Measurements from ENCODE around the gene KCNQ2.
A peak's percentile ranks its signal among the peaks of the same experiment; 100 is the strongest.

The KCNQ2 gene
- long read RNA-seq = 0 reads

GRCh38 chr20:63471981-63472831 is at the start of gene KCNQ2:
TSS of gene KCNQ2 (minus strand) at chr20:63472655. CDS start at chr20:63472463, 192 bp downstream.
- Histone ChIP-seq H3K4me3 (replicated peaks; ENCODE audit: insufficient read depth, low read length) (no peak within 1 kb of the TSS), H3K27me3 (ENCODE audit: insufficient read depth, poor library complexity, severe bottlenecking) (peaks cover 65% of the 10 kb centered on the region), H3K27ac (replicated peaks) (no peak within 1 kb of the TSS)
- DNase-seq (ENCODE audit: low read depth in 1 of 2, low spot score in 1 of 2) = no peak
- TF ChIP-seq SPI1 (IDR thresholded peaks at IDR 0.05; ENCODE audit: borderline replicate concordance, low read depth) (no peak), REST (IDR thresholded peaks at IDR 0.05; ENCODE audit: insufficient replicate concordance, low read depth) (no peak), POLR2AphosphoS5 (IDR thresholded peaks at IDR 0.05; ENCODE audit: low read depth) (no peak), GABPA (IDR thresholded peaks at IDR 0.05; ENCODE audit: low read depth) (no peak), CTCF (IDR thresholded peaks at IDR 0.05; ENCODE audit: insufficient read depth, low read length) (no peak)

DNA sequence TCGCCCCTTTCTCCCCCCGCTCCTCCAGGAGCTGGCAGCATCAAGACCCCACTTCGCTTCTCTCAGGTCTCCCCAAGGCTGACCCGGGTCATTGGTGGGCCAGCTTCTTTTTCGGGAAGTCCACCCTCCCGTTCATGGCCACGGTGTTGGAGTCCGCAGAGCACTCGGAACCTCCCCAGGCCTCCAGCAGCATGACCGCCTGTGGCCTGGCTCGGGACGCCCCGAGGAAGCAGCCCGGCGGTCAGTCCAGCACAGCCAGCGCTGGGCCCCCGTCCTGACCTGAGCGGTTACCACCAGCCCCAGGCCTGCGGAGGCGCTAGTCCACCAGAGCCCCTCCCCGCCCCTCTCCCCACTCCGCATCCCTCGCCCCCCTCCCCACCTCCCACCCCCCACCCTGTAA is 49.1 kb upstream of the KCNQ2 start:
- peak overlapping the region; percentile 65; the same call in 1 of the 2 replicates for H3K27ac ChIP-seq (replicated peaks)
- H3K4me3 ChIP-seq (replicated peaks; ENCODE audit: insufficient read depth, low read length) = peak overlapping the region; percentile 57
- H3K27me3 ChIP-seq (ENCODE audit: insufficient read depth, poor library complexity, severe bottlenecking) = peaks cover 8% of the 10 kb centered on the region
- TF ChIP-seq CTCF (IDR thresholded peaks at IDR 0.05; ENCODE audit: insufficient read depth, low read length) (no peak), POLR2AphosphoS5 (IDR thresholded peaks at IDR 0.05; ENCODE audit: low read depth) (no peak), REST (IDR thresholded peaks at IDR 0.05; ENCODE audit: insufficient replicate concordance, low read depth) (no peak), GABPA (IDR thresholded peaks at IDR 0.05; ENCODE audit: low read depth) (no peak), SPI1 (IDR thresholded peaks at IDR 0.05; ENCODE audit: borderline replicate concordance, low read depth) (no peak)
- no peak for DNase-seq (ENCODE audit: low read depth in 1 of 2, low spot score in 1 of 2)

- TF ChIP-seq POLR2AphosphoS5 (IDR thresholded peaks at IDR 0.05; ENCODE audit: low read depth) (peak; percentile 12; the same call in 1 of the 2 replicates), SPI1 (IDR thresholded peaks at IDR 0.05; ENCODE audit: borderline replicate concordance, low read depth) (no peak)
- Histone ChIP-seq H3K27ac (replicated peaks) (peak overlapping the region; percentile 65), H3K27me3 (ENCODE audit: insufficient read depth, poor library complexity, severe bottlenecking) (peaks cover 8% of the 10 kb centered on the region), H3K4me3 (replicated peaks; ENCODE audit: insufficient read depth, low read length) (peak overlapping the region; percentile 57)
- DNase-seq (ENCODE audit: low read depth in 1 of 2, low spot score in 1 of 2) = peak; percentile 49 to 71
Measured at GRCh38 chr20:63520934-63521601, 48.6 kb upstream of the KCNQ2 start.

- peak; percentile 48 to 67 for DNase-seq (ENCODE audit: low read depth in 1 of 2, low spot score in 1 of 2)
- Histone ChIP-seq H3K4me3 (replicated peaks; ENCODE audit: insufficient read depth, low read length) (peak within 1 kb of the TSS; percentile 57), H3K27me3 (ENCODE audit: insufficient read depth, poor library complexity, severe bottlenecking) (peaks cover 8% of the 10 kb centered on the region), H3K27ac (replicated peaks) (peak within 1 kb of the TSS; percentile 65)
- TF ChIP-seq POLR2AphosphoS5 (IDR thresholded peaks at IDR 0.05; ENCODE audit: low read depth) (peak; percentile 77), SPI1 (IDR thresholded peaks at IDR 0.05; ENCODE audit: borderline replicate concordance, low read depth) (no peak)
Measured at GRCh38 chr20:63520504-63520933, 48.1 kb upstream of the KCNQ2 start, which contains the start of gene PPDPF. TSS of gene PPDPF (plus strand) at chr20:63520765. CDS start at chr20:63521309, 544 bp downstream.

All from HL-60 (cell line).